NCI-H345 (cell line): ENCODE measurements around the gene HOXA7.

Experiments used
- DNase-seq: peaks from one replicate; lab custom pipeline; 2025; lab: John Stamatoyannopoulos, UW

Gene HOXA7

DNA sequence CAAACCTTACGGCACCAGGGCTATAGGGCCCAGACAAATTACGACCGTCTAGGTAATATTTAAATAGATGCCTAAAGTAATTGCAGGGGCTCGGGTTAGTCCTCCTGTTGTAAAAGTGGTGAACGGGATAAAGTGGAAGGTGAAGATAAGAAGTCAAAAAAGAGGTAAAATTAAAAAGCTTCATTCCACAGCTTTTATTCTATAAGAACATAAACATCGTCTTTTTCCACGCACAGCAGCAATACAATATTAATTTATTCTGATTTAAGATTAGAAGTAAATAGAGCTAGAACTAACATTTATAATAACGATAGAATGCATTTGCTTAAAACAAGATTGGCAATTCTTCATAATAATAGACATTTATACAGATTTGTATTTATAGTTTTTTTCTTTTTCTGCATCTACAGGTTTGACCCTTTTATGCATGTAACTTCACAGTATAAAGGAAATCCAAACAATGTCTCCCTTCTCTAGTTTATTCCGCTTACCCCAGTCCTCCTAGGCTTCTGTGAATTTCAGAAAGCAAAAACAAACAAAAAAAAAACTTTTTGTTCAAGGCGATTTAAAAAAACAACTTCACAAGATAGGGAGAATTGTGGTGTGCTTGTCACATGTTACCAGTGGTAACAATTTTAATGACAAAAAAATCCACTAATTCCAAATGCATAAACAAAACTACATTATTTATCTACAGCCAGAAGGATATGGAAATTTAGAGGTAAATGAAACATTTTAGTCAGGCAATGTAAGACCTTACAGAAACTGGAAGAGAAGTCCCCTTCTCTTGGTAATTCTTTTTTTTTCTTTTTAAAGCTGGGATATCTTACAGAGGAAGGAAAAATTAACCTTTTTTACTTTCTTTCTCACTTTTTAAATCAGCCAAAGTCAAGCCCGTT, 14.2 kb upstream of the HOXA7 start:
- no peak for DNase-seq

DNA sequence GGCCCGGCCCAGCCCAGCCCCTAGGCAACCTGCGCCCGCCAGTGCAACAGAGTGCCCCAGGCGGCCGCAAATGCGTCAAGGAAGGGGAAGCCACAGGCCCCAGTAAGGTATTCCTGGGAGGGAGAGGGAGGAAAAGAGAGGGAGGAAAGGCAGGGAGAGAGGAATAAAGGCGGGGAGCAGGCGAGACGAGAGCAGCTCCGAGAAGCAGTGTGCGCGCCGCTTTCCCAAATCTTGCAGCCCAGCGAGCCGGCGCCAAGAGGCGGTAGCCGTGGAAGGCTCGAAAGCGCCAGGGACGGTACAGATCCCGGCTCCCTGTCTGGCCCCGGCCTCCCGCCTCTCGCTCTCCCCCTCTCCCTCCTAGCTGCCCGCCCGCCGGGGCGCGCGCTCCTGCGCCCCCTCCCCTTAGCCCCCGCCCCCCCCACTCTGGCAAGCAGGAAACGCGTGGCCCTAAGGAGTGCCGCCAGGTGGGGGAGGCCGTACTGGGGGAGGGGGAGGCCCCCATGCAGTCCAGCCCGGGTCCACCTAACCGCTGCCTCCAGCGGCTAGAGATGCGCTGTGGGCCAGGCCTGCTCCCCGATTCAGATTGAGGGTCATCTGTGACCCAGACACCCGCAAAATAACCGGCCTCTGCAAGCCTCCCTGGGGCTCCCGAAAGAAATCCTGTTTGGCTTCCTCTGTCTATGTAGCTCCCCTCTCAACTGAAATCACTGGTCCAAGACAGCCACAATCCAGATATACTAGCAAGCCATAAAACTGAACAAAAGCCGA, 13.4 kb upstream of the HOXA7 start:
- DNase-seq: no peak

DNA sequence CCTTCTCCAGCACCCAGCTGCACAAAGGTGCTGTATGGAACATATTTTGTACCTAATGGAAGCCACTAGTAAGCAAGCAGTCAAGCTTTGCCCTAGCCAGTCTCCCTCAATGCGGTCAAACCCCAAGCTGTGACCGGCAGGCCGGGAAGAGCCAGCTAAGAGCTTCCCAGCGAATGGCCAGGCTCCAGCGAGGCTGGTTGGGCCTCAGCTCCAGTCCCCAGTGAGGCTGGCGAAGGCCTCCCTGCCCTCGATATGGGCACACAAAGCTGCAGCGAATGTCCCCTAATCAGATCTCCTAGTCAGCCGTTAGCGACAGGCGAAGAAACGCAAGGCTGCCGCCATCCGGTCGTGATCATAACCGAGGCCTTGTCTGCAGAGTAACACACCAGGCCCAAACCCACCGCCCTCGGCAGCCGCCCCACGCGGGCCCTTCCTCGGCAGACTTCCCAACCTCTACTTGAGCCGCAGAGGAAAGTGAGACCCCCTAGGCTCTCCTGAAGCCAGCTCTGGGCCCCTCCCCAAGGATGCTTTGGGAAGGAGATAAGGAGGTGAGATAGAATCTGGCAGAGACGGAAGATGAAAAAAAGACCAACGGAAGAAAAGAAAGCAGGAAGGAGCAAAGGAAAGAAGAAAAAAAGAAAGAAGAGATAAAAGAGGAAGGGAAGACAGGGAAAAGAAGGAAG, 11.9 kb upstream of the HOXA7 start:
- DNase-seq: no peak

DNA sequence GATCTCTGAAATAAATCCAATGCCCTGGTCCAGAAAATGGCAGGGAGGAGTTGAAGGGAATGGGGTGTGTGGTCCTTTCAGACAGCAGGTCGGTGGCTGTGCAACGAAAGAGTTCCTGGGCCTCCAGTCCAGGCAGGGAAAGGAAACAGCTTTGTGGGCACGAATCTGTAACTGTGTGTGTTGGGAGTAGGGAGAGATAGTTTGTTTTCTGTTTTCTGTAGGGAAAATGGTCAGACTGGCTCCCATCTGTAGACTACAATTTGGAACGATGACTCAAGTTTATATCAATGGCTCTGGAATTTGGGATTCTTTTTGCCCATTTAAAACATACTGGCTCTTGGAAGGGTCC, 11.4 kb upstream of the HOXA7 start:
- DNase-seq: no peak

DNA sequence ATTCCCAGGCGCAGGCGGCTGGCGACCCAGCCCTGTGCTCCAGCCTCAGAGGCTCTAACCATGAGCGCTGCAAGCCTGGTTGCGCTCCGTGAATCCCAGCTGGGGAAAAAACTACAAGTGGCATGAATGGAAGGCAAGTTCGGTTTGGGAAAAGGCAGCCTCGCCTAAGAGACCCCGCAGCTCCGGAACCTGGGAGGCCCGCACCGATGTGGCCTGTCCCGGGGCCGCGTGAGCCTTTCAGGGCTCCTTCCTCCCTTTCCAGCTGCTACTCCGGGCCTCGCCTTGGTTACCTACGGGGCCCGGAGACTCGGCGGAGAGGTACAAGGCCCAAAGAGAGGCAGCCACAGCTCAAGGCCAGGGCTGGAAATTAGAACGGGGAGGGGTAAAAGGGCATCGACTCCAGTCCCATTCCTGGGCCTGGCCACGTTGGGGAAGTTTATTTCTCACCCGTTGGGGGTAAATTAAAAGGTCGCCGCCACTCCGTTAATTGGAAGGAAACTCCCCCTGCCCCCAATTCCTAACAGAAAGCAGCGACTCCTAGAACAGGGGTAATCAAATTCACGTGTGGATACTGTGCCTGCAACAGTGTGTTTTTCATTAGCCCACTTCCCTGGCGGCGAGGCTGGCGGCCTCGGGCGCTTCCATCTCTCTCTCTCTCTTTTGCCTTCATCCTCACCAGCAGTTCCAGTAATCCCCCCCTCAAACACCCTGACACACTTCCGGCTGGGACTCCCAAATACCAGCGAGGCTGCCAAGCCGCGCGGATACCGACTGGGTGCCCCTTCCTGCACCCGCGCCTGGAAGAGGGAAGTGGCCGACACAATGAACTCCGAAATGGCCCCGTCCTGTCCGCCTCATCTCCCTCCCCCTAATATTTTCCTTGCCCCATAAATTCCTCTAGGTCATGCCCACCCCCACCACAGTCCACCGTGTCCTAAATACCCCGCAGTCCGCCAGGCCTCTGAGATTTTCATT, 10.3 kb upstream of the HOXA7 start:
- DNase-seq: no peak

DNA sequence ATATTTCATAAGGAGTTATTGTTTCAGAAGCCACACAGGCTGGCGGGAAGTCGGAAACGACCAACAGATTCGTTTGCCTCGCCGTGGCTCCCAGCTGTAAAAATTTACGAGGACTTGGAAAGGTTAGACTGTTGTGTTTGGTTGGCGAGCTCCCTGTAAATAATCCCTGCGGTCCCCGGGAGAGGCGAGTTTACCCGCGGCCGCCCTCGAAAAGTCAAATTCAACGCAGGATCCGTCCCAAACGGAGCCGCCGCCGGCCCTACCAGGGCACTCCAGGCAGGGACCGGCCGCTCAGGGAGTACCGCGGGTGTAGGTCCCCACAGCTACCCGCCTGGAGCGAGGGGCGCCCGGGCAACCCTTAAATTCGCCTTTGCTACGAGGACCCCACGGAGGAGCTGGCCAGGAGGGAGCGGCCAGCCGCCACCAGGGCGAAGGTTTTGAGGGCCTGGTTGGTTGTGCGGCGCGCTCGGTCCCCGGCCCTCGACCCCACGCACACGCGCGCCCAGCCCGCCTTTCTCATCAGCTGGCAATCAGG, 9.6 kb upstream of the HOXA7 start:
- DNase-seq: no peak

DNA sequence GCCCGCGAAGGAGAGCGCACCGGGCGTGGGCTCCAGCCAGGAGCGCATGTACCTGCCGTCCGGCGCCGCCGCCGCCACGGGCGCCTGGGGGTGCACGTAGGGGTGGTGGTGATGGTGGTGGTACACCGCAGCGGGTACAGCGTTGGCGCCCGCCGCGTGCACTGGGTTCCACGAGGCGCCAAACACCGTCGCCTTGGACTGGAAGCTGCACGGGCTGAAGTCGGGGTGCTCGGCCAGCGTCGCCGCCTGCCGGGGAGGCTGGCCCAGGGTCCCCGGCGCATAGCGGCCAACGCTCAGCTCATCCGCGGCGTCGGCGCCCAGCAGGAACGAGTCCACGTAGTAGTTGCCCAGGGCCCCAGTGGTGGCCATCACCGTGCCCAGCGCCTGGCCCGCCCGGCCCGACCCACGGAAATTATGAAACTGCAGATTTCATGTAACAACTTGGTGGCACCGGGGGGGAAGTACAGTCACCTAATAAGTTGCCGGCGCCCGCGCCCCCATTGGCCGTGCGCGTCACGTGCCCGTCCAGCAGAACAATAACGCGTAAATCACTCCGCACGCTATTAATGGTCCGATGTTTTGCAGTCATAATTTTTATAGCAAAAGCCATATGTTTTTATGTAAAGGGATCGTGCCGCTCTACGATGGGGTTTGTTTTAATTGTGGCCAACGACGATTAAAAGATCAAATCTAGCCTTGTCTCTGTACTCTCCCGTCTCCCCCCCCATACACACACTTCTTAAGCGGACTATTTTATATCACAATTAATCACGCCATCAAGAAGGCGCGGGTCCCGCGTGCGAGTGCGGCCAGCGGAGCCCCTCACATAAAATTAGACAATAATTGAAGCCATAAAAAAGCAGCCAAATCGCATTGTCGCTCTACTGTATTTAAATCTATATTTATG, 8.9 kb upstream of the HOXA7 start, which contains the start of gene HOXA9:
HOXA9 (minus strand) TSS at position 449 of the 907 bp plus-strand sequence; CDS start at position 369, 80 bp downstream.
- no peak for DNase-seq

DNA sequence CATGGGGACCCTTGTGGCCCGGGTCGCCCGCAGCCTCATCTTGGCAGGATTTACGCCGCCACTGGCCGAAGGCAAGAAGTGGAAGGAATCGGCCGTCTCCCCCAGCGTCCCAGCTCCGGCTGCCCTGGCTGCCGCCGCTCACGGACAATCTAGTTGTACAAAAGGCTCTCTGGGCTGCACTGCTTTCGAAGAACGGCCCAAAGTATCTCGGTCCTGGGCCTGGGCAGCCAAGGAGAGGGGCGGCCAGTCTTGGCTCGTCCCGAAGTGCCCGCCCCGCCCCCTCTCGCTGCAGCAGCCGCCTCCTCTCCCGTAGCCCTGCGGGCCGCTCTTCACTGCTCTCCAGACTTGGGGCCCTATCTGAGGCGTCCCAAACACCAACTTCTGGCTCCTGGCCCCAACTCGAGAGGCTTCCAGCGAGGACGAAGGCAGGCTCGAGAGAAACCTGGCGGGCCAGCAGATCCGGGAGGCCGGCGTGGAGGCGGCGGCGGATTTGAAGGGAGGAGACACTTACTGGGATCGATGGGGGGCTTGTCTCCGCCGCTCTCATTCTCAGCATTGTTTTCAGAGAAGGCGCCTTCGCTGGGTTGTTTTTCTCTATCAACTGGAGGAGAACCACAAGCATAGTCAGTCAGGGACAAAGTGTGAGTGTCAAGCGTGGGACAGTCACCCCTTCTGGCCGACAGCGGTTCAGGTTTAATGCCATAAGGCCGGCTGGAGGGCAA, 8.1 kb upstream of the HOXA7 start:
- DNase-seq: no peak

DNA sequence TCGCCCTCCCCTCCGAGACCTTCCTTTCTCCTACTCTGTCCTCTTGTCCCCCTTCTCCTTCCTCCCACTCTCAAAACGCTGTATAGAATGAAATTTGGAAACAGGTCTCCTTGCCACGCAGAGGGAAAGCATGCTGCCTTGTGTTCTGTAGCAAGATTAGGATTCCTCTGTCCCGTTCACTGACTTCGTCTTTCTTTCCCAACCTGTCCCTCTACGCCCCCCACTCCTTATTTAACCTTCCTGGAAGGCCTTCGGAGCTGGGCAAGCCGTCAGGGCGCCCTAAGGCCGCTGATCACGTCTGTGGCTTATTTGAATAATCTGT, 7.5 kb upstream of the HOXA7 start:
- DNase-seq: no peak

DNA sequence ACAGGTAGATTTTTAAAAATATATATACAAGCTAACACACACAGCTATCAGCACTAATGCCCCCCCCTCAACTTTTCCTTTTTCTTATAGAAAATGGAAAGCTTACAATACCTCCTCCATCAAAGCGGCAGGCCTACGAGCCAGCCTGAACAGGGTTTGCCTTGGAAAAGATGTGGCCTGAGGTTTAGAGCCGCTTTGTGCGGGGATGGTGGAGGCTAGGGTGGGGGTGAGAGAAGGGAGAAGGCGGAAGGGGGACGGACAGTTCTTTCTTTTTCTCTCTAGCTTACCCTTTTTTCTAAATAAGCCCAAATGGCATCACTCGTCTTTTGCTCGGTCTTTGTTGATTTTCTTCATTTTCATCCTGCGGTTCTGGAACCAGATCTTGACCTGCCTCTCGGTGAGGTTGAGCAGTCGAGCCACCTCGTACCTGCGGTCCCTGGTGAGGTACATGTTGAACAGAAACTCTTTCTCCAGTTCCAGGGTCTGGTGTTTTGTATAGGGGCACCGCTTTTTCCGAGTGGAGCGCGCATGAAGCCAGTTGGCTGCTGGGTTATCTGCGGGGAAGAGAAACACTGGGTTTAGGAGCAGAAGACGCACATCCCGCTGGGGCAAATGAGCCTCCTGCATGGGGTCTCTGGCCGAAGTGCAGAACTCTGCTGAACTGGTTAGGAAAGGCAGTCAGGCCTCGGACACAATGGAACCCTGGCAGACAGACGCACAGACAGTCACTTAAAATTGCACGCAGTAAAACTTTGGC, 7.0 kb upstream of the HOXA7 start:
- no peak for DNase-seq

DNA sequence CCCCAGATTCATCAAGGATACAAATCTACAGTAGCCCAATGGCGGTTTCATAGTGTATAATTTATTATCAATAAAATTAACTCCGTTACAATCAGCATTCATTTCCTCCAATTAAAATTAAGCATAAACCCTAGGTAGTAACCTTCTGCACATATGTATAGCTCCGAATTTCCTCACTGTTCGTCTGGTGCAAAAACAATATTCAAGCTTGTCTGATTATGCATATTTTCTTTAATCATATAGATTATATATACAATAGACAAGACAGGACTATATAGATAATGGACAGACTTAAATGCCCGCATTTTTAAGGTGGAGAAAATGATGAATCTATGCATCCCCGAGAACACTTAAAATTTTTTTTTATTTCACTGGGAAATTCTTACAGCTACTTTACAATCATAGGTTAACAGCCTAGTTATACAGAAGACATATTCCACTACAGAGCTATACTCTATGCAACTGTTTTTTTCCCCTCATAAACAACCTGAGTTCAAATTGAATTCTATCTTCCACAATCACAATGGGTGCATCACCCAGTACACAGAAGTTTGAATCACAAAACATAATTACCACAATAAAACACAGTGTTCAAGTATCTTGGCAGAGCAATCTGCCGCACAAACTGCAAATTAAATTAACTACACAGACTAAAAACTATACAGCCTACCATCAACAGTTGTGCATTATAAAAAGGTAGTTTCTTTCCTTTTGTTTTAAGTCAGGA, 6.2 kb upstream of the HOXA7 start:
- DNase-seq: no peak

DNA sequence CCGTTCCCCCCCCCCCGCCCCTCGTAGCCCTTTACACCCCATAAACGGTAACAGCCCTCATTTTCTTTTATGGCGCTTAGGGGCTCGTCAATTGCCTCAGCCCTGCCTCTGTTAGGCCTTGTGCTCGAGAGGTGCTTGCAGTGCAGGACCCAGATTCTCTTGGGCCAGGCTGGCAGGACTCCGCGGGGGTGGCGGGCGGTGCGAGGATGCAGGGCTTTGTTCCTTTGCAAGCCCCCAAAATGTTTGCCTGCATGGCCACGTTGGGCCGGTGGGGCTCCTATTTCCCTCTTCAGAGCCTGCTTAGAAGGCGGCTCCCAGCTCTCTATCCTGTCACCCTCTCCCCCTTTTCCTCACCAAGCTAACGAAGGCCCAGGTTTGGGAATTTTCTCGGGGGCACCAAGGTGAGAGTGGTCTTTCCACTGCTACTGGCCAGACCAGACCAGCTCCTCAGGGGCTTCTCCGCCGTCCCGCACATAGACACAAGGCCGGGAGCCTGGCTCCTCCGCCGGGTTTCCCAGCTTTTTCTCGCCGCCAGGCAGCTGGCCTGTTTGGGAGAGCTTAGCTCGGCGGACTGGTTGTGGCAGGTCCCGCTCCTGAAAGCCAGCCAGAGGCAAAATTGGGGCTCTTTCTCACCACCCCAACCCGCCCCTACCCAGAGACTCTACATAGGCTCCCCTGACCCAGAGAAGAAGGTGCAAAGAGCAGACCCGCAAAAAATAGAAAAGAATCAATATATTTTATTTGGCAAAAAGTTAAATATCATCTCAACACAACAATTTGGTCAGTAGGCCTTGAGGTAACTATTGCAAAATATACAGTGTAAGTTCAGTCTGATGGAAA, 5.5 kb upstream of the HOXA7 start:
- no peak for DNase-seq

DNA sequence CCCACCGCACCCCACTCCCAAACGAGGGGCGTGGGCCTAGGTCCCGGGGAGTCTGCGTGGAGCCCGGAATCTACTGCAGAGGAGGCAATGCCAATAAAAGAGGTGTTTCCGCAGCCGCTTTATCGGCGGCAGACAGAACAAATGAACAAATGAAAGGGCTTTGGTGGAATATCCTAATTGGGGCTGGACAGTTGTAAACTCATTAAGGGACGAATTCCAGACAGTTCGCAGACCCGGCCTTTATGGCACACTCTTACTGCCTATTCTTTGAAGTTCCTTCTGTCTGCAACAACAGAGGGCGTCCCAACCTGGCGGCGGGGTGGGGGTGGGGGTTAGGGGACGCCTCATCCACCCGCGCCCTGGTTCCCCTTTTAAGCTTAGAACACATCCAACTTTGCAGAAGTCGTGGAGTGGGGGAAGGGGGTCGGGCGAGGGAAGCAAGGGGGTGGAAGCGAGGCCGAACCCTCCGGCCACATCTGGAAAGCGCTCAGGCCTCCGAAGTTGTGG, 4.8 kb upstream of the HOXA7 start:
- no peak for DNase-seq

DNA sequence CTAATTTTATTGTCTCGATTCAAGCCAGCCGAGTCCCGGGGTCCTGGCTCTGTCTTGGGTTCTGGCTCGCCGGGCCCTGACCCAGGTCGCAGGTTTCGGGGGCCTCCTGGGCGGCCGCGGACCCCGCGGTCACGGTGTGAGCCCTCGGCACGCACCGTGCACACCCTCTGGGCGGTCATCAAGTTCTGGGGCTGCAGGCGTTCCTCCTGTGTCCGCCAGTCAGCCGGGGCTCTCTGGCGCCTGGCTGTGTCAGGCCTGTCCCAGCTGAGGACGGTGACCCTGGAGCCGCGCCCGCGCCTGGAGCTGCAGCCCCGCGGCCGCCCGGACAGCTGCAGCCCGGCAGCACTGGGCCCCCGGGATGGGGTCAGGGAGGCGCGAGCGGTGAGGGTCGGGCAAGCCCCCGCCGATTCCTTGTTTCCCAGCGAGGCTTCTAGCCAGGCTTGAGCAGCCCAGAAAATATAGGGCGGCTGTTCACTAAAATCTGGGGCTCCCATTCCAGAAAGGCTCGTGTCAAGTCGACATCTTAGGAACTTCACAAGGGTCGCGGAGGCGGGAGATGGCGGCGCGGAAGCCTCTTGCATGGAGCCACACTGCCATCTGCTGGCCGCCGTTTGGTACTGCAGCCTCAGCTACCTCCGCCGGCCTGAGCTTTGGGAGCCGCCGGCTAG, 4.2 kb upstream of the HOXA7 start:
- peak; percentile 76 for DNase-seq

DNA sequence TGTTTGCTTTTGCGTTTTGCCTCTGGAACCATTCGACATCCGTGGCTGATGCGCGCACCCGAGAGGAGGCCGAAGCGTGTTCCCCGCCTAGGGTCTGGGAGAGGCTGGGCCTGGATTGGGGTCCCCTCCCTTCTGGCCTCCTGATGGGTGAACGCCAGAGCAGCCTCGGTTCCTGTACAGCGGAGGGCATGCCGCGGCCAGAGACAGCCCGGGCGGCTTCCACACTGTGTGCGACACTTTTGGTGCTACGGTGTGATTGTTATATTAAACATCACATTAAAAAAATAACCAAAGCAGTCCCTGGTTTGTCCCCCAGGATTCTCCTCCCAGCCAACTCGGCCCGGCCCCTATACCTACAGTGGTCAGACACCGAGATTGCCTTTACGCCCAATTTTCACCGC, 3.7 kb upstream of the HOXA7 start:
- no peak for DNase-seq
